Naive thymus-derived CD4-positive, alpha-beta T cell (primary cell): ENCODE results near the gene AJM1. TPM values are rescaled to one million over a fixed set of nuclear protein-coding genes. Genes with fewer than 3 reads are reported as not detected.

Experiments
- ATAC-seq: fragments of 150-1000 bp; cut with Tn5 transposase; 2 replicates; pipeline ENCODE4 v1.10.0; 2021; ENCODE audit warnings: mild to moderate bottlenecking, moderate library complexity
- CTCF ChIA-PET: fragments of 350-600 bp; sonication (Branson Sonifier 250); formaldehyde crosslinking; loops from one replicate; lab custom pipeline; 2021; ENCODE audit warnings: antibody characterized with exemption; lab: Charles Lee
- POLR2A ChIA-PET: fragments of 350-600 bp; sonication (Branson Sonifier 250); formaldehyde crosslinking; loops from one replicate; lab custom pipeline; 2021; ENCODE audit warnings: antibody characterized with exemption, inconsistent platforms; lab: Charles Lee
- DNase-seq, 9 donors: peaks; one replicate each; pipeline versions ENCODE4 v3.0.0 to v3.0.0-alpha.2; 2020 to 2022; ENCODE audit warnings: mixed read lengths in 1 of 9
- H3K27ac ChIP-seq: one replicate; pipeline ENCODE4 v1.7.0; 2013; ENCODE audit warnings: mild to moderate bottlenecking, low read depth, low read length, moderate library complexity
- H3K27me3 ChIP-seq, 2 donors: one replicate each; pipeline ENCODE4 v1.7.0; 2013; ENCODE audit warnings: low read length in 2 of 2, mild to moderate bottlenecking in 2 of 2, moderate library complexity in 2 of 2; ENCODE audit not compliant: control insufficient read depth in 2 of 2, insufficient read depth in 2 of 2
- H3K36me3 ChIP-seq, 3 experiments: 1 replicate in 2 of 3; 2 replicates in 1 of 3; pipeline ENCODE4 v1.7.0; 2013; ENCODE audit warnings: low read length in 3 of 3, mild to moderate bottlenecking in 3 of 3, moderate library complexity in 1 of 3; ENCODE audit not compliant: insufficient read depth in 3 of 3, control insufficient read depth in 2 of 3
- H3K4me1 ChIP-seq, 2 donors: one replicate each; pipeline ENCODE4 v1.7.0; 2013; ENCODE audit warnings: low read length in 2 of 2, mild to moderate bottlenecking in 2 of 2, moderate library complexity in 1 of 2; ENCODE audit not compliant: control insufficient read depth in 2 of 2, insufficient read depth in 2 of 2
- H3K4me3 ChIP-seq: 2 replicates; pipeline ENCODE4 v1.7.0; 2013; ENCODE audit warnings: mild to moderate bottlenecking, low read length
- H3K9me3 ChIP-seq, 3 experiments: 1 replicate in 2 of 3; 2 replicates in 1 of 3; pipeline ENCODE4 v1.7.0; 2013; ENCODE audit warnings: low read length in 3 of 3; ENCODE audit not compliant: control insufficient read depth in 2 of 3
- H3K27ac Mint-ChIP-seq, 9 donors: one replicate each; pipeline ENCODE4 v1.8.0; 2020 to 2022; ENCODE audit warnings: mixed read lengths in 9 of 9, mild to moderate bottlenecking in 8 of 9, moderate library complexity in 5 of 9, inconsistent platforms in 2 of 9
- H3K27me3 Mint-ChIP-seq, 5 donors: one replicate each; pipeline ENCODE4 v1.8.0; 2021 to 2022; ENCODE audit warnings: mixed read lengths in 5 of 5, mild to moderate bottlenecking in 1 of 5
- H3K36me3 Mint-ChIP-seq, 5 donors: one replicate each; pipeline ENCODE4 v1.8.0; 2020 to 2022; ENCODE audit warnings: mixed read lengths in 5 of 5, mild to moderate bottlenecking in 3 of 5, inconsistent platforms in 1 of 5
- H3K4me1 Mint-ChIP-seq, 7 donors: one replicate each; pipeline ENCODE4 v1.8.0; 2020 to 2022; ENCODE audit warnings: mixed read lengths in 7 of 7, mild to moderate bottlenecking in 3 of 7, inconsistent platforms in 1 of 7
- H3K4me3 Mint-ChIP-seq, 10 donors: one replicate each; pipeline ENCODE4 v1.8.0; 2020 to 2022; ENCODE audit warnings: mild to moderate bottlenecking in 10 of 10, mixed read lengths in 10 of 10, moderate library complexity in 6 of 10, inconsistent platforms in 2 of 10
- H3K9me3 Mint-ChIP-seq, 11 donors: one replicate each; pipeline ENCODE4 v1.8.0; 2020 to 2022; ENCODE audit warnings: mixed read lengths in 11 of 11, mild to moderate bottlenecking in 4 of 11, inconsistent platforms in 1 of 11, moderate library complexity in 1 of 11
- intact Hi-C, 2 donors: fragments of 100-400 bp; cut with micrococcal nuclease; formaldehyde crosslinking; loops; one replicate each; pipeline ENCODE4 v1.15.1; 2023
- polyA plus RNA-seq, 2 donors: library from polyadenylated mRNA; unstranded; fragments of 300-500 nt; fragmentation: Illumina TruSeq; gene quantifications; one replicate each; pipeline ENCODE4 v1.2.3, GENCODE V29; 2021
- total RNA-seq, 6 experiments: library from RNA in 5 of 6; stranded (reverse) in 5 of 6; gene quantifications; 1 replicate in 5 of 6; 2 replicates in 1 of 6; pipeline ENCODE4 v1.2.3 and lab custom pipeline; 2021 to 2026

Gene AJM1
- total and polyA plus RNA-seq, 7 experiments from 2014 or later, result 0.04 to 7.5 (median 1.3) TPM; not detected in 1

GRCh38 chr9:136847826-136848392 lies 5.6 kb downstream of the AJM1 start:
- Histone ChIP-seq H3K4me3 (peak overlapping the region; percentile 53), H3K27ac (no peak overlapping the region), H3K9me3 (no peaks in the 10 kb centered on the region), H3K27me3 (no peaks in the 10 kb centered on the region), H3K36me3 (peaks cover 0 to 12% (median 0%) of the 10 kb centered on the region in 3 experiments), H3K4me1 (peaks cover 19 to 21% of the 10 kb centered on the region in 2 donors)
- intact Hi-C loops, result loop anchor here (1.0 to 5.0 kb wide), 9 partner anchors 47 to 365 kb away; partner anchors contain the start of genes MAN1B1 (in 1 of the 2), NPDC1 (in 1 of the 2), PAXX (in 1 of the 2) and SEC16A (in 1 of the 2)
- H3K4me3 Mint-ChIP-seq, result peak overlapping the region; percentile 79 to 97 (median 86)
- DNase-seq (peak in 6 of 9 donors; percentile 35 to 87 (median 46)), ATAC-seq (no peak)
- peaks cover 0 to 20% (median 16%) of the 10 kb centered on the region in 7 donors for H3K4me1 Mint-ChIP-seq
- ChIA-PET CTCF (no interaction called here), POLR2A (interaction anchor here (0.7 to 1.2 kb wide), 3 partner anchors 15 to 182 kb away, joined by 3 to 5 read pairs (median 3); no protein-coding TSS in a partner anchor)
- peaks cover 0 to 21% (median 0%) of the 10 kb centered on the region in 5 donors for H3K27me3 Mint-ChIP-seq
- peak overlapping the region in 2 of 9 donors; percentile 21 to 92 for H3K27ac Mint-ChIP-seq
- H3K36me3 Mint-ChIP-seq, result peaks cover 0 to 10% (median 0%) of the 10 kb centered on the region in 5 donors
- no peaks in the 10 kb centered on the region for H3K9me3 Mint-ChIP-seq

DNA sequence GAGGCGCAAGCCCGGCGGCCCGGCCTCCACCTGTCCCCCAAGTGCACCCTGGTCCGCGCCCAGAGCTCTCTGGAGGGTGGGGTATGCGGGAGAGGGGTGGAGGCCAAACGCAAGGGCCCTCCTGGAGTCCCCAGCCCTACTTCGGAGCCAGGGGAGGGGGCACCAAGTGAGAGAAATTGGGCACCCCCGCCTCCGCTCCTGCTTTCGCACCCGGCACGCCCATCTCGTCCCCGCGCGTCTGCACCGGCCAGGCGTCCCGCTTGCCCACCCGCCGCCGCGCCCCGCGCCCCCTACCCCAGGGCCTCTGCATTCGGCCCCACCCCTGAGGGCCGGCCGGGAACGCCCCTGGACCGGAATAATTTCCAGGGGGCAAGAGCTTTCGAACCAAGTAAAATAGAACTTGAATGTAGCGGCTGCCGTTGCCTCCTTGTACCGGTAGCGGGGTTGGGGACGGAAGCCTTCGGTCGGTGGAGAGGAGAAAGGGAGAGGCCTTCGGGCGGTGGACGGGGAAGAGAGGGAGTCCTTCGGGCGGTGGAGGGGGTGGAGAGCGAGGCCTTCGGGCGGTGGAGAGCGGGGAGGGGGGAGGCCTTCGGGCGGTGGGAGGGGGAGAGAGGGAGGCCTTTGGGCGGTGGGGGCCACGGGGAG lies 6.2 kb downstream of the AJM1 start:
- Histone ChIP-seq H3K9me3 (no peaks in the 10 kb centered on the region), H3K27ac (peak overlapping the region; percentile 71), H3K4me3 (peak overlapping the region; percentile 99), H3K36me3 (peaks cover 0 to 12% (median 0%) of the 10 kb centered on the region in 3 experiments), H3K27me3 (no peaks in the 10 kb centered on the region), H3K4me1 (peaks cover 15 to 17% of the 10 kb centered on the region in 2 donors)
- CTCF ChIA-PET, result no interaction called here
- POLR2A ChIA-PET, result interaction anchor here (1.1 to 1.2 kb wide), 2 partner anchors 14 to 99 kb away, joined by 3 read pairs; no protein-coding TSS in a partner anchor
- peaks cover 0 to 18% (median 13%) of the 10 kb centered on the region in 7 donors for H3K4me1 Mint-ChIP-seq
- DNase-seq (peak in 2 of 9 donors; percentile 34 to 59), ATAC-seq (no peak)
- intact Hi-C loops, result loop anchor here (1.0 to 5.0 kb wide), 13 partner anchors 18 to 366 kb away; partner anchors contain the start of genes EDF1 (in 2 of the 2), FBXW5 (in 2 of the 2), PAXX (in 2 of the 2) and TMEM141 (in 2 of the 2)
- peaks cover 0 to 10% (median 0%) of the 10 kb centered on the region in 5 donors for H3K36me3 Mint-ChIP-seq
- H3K4me3 Mint-ChIP-seq, result peak overlapping the region; percentile 73 to 97 (median 90)
- H3K27ac Mint-ChIP-seq, result peak overlapping the region in 5 of 9 donors; percentile 40 to 94 (median 59)
- no peaks in the 10 kb centered on the region for H3K9me3 Mint-ChIP-seq
- H3K27me3 Mint-ChIP-seq, result peaks cover 0 to 21% (median 0%) of the 10 kb centered on the region in 5 donors

GRCh38 chr9:136849038-136849959 lies 7.0 kb downstream of the AJM1 start, which contains the start of gene PHPT1:
Gene PHPT1, plus strand, starts transcription at chr9:136849409. Its CDS starts 22 bp downstream, at chr9:136849431.
- intact Hi-C loops, result loop anchor here (1.0 to 5.0 kb wide), 13 partner anchors 17 to 366 kb away; partner anchors contain the start of genes EDF1 (in 2 of the 2), FBXW5 (in 2 of the 2), TMEM141 (in 2 of the 2) and MAN1B1 (in 1 of the 2)
- peak within 1 kb of the TSS; percentile 86 to 97 (median 92) for H3K4me3 Mint-ChIP-seq
- Histone ChIP-seq H3K4me1 (peaks cover 15 to 17% of the 10 kb centered on the region in 2 donors), H3K9me3 (no peaks in the 10 kb centered on the region), H3K36me3 (peaks cover 0 to 12% (median 0%) of the 10 kb centered on the region in 3 experiments), H3K27ac (peak within 1 kb of the TSS; percentile 71), H3K4me3 (peak within 1 kb of the TSS; percentile 99), H3K27me3 (no peaks in the 10 kb centered on the region)
- peaks cover 0 to 10% (median 0%) of the 10 kb centered on the region in 5 donors for H3K36me3 Mint-ChIP-seq
- DNase-seq, result peak; percentile 91 to 98 (median 97)
- ChIA-PET CTCF (no interaction called here), POLR2A (interaction anchor here (1.0 to 1.3 kb wide), 2 partner anchors 9 to 33 kb away, joined by 3 to 5 read pairs; no protein-coding TSS in a partner anchor)
- no peaks in the 10 kb centered on the region for H3K9me3 Mint-ChIP-seq
- peaks cover 0 to 21% (median 0%) of the 10 kb centered on the region in 5 donors for H3K27me3 Mint-ChIP-seq
- H3K4me1 Mint-ChIP-seq, result peaks cover 0 to 16% (median 10%) of the 10 kb centered on the region in 7 donors
- peak; percentile 96 for ATAC-seq
- peak within 1 kb of the TSS; percentile 40 to 94 (median 88) for H3K27ac Mint-ChIP-seq

DNA sequence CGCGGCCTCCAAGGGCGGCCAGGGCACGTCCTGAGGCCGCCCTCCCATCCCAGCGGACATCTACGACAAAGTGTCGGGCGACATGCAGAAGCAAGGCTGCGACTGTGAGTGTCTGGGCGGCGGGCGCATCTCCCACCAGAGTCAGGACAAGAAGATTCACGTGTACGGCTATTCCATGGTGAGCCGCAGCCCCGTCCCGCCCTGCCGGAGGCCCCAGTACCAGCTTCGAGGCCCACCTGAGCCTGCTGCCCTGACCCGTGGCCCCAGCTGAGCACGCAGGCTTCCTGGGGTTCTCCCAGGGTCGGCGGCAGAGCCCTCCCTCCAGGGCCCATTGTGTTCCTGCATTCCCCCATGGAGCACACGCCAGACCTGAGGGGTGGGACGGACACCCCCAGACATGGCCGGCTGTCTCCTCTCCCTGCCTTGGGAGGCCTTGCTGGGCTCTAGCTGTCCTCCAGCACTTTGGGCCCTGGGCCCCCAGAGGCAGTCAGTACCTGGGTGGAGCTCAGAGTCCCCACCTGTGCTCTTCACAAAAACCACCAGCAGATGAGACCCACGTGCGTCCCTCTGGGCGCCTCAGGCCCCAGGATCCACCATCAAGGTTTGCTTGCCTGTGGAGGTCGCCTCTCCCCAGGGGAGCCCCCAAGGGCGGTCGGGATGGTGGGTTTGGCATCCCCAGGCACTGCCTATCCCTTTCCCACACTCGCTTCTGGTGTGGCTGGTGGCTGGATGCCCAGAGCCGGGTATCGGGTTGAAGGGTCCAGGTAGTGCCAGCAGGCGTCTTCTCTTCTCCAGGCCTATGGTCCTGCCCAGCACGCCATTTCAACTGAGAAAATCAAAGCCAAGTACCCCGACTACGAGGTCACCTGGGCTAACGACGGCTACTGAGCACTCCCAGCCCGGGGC lies 7.9 kb downstream of the AJM1 start:
- Histone ChIP-seq H3K4me3 (peak overlapping the region; percentile 57), H3K36me3 (peaks cover 0 to 12% (median 0%) of the 10 kb centered on the region in 3 experiments), H3K9me3 (no peaks in the 10 kb centered on the region), H3K27me3 (no peaks in the 10 kb centered on the region), H3K27ac (peak overlapping the region; percentile 64), H3K4me1 (peaks cover 15 to 17% of the 10 kb centered on the region in 2 donors)
- CTCF ChIA-PET, result no interaction called here
- DNase-seq, result no peak
- POLR2A ChIA-PET, result interaction anchor here (1.0 to 1.3 kb wide), 2 partner anchors 8 to 32 kb away, joined by 3 to 5 read pairs; no protein-coding TSS in a partner anchor
- no peak for ATAC-seq
- H3K9me3 Mint-ChIP-seq, result no peaks in the 10 kb centered on the region
- H3K27me3 Mint-ChIP-seq, result peaks cover 0 to 19% (median 0%) of the 10 kb centered on the region in 5 donors
- peak overlapping the region; percentile 86 to 97 (median 92) for H3K4me3 Mint-ChIP-seq
- H3K27ac Mint-ChIP-seq, result peak overlapping the region in 5 of 9 donors; percentile 28 to 88 (median 77)
- peaks cover 0 to 16% (median 10%) of the 10 kb centered on the region in 7 donors for H3K4me1 Mint-ChIP-seq
- intact Hi-C loops, result loop anchor here (1.0 to 5.0 kb wide), 13 partner anchors 16 to 367 kb away; partner anchors contain the start of genes EDF1 (in 2 of the 2), FBXW5 (in 2 of the 2), TMEM141 (in 2 of the 2) and MAN1B1 (in 1 of the 2)
- peaks cover 0 to 10% (median 0%) of the 10 kb centered on the region in 5 donors for H3K36me3 Mint-ChIP-seq
